Smooth muscle cell of the brain vasculature (primary cell): Measurements from ENCODE around the gene RALGAPA1.
"Not testable (repeated sequence)": the region's sequence is repeated elsewhere in the genome, so short reads cannot be mapped to it uniquely, and the experiment has no call there.

Experiments
- DNase-seq: peaks from one replicate; pipeline ENCODE4 v3.0.0-alpha.2; 2012; ENCODE audit warnings: low read depth, low spot score

Gene RALGAPA1

GRCh38 chr14:35626947-35627346, 182.1 kb downstream of the RALGAPA1 start:
- DNase-seq: not testable (repeated sequence)

GRCh38 chr14:35621996-35622395, 187.1 kb downstream of the RALGAPA1 start:
- DNase-seq: not testable (repeated sequence)

DNA sequence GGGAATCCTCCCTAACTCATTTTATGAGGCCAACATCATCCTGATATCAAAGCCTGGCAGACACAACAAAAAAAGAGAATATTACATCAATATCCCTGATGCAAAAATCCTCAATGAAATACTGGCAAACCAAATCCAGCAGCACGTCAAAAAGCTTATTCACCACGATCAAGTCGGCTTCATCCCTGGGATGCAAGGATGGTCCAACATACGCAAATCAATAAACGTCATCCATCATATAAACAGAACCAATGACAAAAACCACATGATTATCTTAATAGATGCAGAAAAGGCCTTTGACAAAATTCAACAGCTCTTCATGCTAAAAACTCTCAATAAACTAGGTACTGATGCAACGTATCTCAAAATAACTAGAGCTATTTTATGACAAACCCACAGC, 189.1 kb downstream of the RALGAPA1 start:
- DNase-seq: not testable (repeated sequence)

DNA sequence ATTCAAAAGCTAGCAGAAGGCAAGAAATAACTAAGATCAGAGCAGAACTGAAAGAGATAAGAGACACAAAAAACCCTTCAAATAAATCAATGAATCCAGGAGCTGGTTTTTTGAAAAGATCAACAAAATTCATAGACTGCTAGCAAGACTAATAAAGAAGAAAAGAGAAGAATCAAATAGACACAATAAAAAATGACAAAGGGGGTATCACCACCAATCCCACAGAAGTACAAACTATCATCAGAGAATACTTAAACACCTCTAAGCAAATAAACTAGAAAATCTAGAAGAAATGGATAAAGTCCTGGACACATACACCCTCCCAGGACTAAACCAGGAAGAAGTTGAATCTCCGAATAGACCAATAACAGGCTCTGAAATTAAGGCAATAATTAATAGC, 189.6 kb downstream of the RALGAPA1 start:
- DNase-seq: not testable (repeated sequence)

DNA sequence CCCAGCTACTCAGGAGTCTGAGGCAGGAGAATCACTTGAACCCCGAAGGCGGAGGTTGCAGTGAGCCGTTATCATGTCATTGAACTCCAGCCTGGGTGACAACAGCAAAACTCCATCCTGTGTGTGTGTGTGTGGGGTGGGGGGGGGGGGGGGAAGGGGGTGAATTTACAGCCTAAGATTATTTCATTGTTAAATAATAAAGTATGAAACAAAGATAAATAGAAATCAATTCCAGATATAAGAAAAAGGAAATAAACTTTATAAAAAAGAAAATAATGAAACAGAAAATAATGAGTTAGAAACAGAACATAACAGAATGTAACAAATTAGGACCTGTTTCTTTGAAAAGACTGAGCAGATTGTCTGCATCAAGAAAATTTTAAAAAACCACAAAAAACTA, 191.6 kb downstream of the RALGAPA1 start:
- DNase-seq: no peak

DNA sequence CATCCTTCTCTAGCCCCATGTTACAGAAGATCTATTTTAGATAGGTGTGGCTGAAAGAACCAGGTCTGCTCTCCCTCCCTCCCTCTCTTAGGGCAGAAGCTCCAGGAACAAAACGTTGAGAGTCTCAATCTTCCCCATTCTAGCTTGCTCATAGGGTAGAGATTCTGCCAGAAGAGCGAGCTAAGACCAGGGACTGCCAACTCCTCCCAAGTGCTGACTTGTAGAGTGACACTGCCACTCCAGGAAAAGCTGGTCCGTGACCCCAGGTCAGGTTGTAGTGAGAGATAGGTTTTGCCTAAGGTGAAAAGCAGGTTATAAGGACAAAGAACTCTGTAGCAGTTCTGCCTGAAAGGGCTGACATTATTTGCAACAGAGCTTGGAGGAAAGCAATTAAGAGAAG, 201.7 kb downstream of the RALGAPA1 start:
- no peak for DNase-seq

- no peak for DNase-seq
Measured at GRCh38 chr14:35600253-35600652, 208.8 kb downstream of the RALGAPA1 start.

GRCh38 chr14:35594616-35595015, 214.5 kb downstream of the RALGAPA1 start:
- DNase-seq: no peak

GRCh38 chr14:35587373-35587772, 221.7 kb downstream of the RALGAPA1 start:
- DNase-seq: not testable (repeated sequence)

GRCh38 chr14:35578639-35579038, 230.5 kb downstream of the RALGAPA1 start:
- no peak for DNase-seq

DNA sequence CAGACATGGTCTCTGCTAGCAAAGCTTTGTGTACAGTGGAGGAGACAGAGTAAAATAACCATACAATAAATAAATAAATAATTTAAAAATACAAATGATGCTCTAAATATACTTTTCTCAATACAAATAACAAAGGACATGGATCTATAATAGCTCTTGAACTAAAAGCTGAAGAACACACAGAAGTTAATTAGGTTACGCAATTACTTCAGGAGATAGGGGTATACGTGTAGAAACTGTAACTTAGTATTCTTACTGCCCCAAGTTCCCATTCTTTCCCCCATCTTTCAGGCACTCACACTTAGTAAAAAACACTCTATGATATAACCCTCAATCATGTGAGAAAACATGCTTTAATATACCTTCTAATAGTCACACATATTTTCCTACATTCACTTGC, 231.0 kb downstream of the RALGAPA1 start:
- no peak for DNase-seq

GRCh38 chr14:35576856-35577255, 232.2 kb downstream of the RALGAPA1 start:
- no peak for DNase-seq

DNA sequence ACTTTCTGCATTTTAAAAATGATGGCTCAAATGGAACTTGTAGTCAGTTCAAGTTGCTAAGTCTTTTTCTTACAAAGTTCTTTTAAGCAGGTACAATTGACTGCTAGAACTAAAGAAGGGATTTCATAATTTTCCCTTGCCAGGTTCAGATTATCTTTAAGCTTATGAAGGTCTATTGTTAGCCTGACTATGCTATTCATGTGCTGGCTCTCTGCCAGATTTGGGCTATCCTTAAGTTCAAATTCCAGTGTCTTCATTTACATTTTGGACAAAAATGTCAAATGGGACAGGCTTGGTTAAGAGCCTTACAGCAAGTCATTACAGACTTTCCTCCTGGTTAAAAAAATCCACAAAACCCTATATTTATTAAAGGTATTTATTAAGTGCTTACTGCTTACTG, 232.8 kb downstream of the RALGAPA1 start:
- no peak for DNase-seq

DNA sequence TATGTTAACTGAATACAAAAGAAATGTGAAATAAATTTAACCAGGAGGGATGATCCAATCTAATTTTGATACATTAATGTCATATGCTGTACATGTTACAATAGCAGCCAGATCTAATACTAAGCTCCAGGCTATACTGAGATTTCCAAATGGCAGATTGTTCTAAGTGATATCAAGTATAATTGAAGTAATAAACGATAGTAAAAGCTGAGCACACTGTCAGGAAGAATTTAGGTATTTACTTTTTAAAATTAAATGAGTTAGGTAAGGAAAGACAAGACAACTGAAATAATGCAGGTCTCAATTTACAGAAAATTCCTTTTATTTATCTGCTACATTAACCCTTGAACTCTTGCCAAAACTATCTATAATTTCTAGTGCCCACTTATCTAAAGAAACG, 235.2 kb downstream of the RALGAPA1 start:
- no peak for DNase-seq

DNA sequence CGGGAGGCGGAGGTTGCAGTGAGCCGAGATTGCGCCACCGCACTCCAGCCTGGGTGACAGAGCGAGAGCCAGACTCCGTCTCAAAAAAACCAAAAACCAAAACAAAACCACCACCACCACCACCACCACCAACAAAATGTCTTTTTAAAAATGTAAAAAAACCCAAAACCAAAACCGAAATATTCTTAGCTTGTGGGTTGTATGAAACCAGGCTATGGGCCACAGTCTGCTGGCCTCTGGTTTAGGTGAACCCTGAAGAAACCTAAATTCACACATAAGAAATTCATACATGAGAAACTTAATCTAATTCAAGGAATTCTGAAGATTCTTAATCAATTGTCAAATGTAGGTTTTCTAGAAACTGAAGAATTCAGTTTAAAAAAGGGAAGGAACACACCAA, 237.5 kb downstream of the RALGAPA1 start:
- DNase-seq: no peak

DNA sequence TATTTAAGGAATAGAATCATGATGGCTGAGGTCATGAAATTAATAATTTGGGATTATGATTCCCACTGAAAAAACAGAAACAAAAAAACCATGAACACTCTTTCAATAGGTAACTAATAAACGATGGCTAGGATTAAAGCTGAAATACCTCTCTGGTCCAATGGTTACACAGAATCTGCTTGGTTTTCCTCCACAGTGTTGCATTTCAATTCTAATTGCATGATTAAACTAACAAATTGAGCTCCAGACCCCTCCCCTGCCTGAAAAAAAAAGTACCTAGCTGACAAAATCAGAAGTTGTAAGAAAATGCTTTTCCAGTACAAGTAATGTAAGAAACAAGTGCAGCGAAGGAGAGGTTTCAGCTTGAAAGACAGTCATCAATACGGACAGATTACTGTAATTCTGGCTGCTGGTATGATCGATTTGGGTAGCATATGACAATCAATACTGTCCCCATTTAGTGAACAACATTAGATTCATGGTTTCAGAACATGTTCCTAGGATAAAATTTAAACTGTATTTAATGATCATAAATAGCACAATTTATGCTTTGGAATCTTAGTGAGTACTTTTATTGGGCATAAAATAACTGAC, 243.1 kb downstream of the RALGAPA1 start:
- DNase-seq: no peak

DNA sequence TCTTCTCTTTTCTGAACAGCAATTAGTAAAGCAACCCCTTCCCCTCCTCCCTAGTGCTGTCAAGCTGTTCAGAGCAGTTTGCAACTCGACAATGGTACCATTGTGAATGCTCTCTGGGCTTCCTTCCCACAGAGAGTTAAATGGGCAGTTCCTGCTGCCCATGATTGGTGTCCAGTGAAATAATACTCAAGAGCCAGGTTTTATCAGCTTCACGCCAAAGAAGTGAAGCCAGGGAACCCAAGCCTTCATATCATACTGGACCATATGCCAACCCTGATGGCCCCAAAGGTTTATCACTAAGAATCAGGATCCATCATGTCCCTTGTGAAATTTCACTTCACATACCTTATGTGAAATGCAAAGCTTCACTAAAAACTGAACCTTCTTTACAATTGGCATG, 250.4 kb downstream of the RALGAPA1 start:
- DNase-seq: no peak

DNA sequence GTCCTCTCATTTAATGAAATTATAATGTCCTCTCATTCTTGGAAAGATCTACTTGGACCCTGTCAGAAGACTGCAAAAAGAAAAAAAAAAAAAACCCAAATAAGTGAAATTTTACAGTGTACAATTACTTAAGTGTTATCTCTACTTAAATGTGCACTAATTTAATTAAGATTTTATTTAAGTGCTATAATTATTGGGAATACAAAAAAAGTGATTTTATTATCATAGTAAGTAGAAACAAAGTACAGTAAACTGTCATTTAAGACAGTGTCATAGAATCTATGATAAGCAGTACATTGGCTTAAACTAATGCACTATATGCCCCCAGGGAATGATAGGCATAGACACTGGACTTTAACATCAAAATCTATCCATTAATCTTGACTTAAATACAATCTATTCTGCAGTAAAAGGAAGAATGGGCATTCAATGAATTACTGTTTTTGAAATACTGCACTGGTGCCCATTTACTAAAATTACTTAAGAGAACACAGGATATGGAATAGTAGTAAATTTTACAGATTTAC, 251.8 kb downstream of the RALGAPA1 start:
- no peak for DNase-seq

DNA sequence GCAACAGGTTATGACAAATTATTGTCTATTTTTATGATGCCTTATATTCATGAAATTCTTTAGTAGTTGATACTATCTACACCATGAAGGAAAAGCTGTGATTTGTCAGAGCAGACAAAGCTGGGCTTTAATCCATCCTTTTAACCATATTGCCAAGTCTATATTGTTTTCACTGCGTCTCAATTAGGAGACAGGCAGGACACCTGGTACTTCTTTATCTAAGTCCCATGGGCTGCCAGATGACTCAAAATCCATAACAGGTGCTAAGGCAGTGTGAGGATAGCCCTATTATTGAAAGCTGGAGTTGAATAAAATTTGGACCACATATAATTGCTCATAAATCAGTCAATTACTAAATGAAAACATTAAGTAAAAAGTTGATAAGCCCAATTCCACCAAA, 252.5 kb downstream of the RALGAPA1 start:
- DNase-seq: no peak

DNA sequence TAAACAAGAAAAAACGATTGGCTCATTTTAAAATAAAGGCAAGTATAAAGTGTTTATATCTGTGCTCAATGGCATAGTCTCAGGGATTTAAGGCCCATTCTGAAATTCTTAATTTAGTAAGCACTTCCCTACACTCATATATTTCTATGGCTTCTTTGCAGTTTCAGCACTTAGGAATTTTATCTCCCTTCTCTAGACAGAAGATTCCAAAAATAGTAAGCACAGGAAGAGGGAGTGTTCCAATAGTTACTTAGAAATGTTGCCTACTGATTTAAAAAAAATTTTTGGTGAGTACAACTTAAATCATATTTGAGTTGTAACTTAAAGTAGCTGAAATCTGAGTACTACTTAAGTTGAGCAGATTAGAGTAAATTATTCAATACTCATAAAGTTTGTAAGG, 255.3 kb downstream of the RALGAPA1 start:
- no peak for DNase-seq

DNA sequence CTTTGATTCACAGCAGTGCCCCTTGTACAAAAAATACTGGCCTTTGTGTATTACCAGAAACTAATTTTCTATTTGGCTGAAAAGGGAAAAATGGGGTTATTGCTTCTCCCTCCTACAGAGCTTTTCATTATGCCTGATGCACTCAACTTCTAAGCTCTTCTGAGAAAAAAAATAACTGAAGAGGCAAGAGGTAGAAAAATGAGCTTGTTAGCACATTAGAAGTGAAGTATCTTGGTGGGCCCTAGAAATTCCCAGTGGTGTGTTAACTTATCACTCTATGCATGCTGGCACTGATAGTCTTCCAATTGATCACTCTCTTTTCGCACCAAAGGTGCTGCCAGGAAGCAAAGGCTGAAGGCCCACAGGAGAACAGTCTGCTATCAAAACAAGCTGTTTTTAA, 258.0 kb downstream of the RALGAPA1 start:
- DNase-seq: no peak

DNA sequence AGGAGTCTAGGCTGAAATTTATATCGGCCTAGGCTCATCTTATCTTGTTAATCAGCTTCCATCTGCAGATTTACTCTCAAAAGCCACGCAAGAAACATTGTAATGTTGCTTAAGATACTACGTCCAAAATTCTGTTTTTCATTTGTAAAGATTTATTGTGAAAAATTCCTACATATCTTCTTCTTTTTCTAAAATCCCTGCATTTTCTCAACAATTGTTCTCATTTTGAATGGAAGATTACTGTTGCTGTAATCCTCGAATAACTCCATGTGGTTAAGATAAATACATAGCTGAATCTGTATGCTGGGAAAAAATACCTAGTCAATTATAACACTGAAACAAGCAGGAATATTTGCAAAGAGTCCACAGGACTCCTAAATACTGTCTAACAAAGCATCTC, 259.5 kb downstream of the RALGAPA1 start:
- no peak for DNase-seq

GRCh38 chr14:35543006-35543405, 266.1 kb downstream of the RALGAPA1 start:
- no peak for DNase-seq

GRCh38 chr14:35539969-35540368, 269.1 kb downstream of the RALGAPA1 start:
- no peak for DNase-seq
